HL-60 (cell line): Measurements from ENCODE around the gene EYA4.

ENCODE experiments used
- GABPA ChIP-seq: IDR thresholded peaks from 2 replicates; pipeline ENCODE4 v1.6.1; 2012; ENCODE audit warnings: low read depth
- POLR2AphosphoS5 ChIP-seq: IDR thresholded peaks from 2 replicates; pipeline ENCODE4 v1.6.1; 2012; ENCODE audit warnings: low read depth
- SPI1 ChIP-seq: IDR thresholded peaks from 2 replicates; pipeline ENCODE4 v1.6.1; 2012; ENCODE audit warnings: low read depth, mild to moderate bottlenecking, borderline replicate concordance
- TF ChIP-seq, protein P1 (sequence below): IDR thresholded peaks from one replicate; pipeline ENCODE4 v1.5.1; 2011; ENCODE audit warnings: low read length, control low read depth, inconsistent platforms; ENCODE audit not compliant: insufficient read depth

DNA sequence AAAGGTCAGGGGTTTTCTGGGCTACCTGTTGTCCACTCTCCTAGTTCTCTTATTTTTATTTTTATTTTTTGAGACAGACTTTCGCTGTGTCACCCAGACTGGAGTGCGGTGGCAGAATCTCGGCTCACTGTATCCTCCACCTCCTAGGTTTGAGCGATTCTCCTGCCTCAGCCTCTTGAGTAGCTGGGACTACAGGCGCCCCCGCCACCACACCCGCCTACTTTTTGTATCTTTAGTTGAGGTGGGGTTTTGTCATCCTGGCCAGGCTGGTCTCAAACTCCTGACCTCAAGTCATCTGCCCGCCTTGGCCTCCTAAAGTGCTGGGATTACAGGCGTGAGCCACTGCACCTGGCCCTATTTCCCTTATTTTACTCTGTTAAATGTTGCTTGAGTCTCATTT lies 149.0 kb downstream of the EYA4 start:
- TF ChIP-seq GABPA: no peak
- no peak for TF ChIP-seq POLR2AphosphoS5
- TF ChIP-seq, protein P1, sequence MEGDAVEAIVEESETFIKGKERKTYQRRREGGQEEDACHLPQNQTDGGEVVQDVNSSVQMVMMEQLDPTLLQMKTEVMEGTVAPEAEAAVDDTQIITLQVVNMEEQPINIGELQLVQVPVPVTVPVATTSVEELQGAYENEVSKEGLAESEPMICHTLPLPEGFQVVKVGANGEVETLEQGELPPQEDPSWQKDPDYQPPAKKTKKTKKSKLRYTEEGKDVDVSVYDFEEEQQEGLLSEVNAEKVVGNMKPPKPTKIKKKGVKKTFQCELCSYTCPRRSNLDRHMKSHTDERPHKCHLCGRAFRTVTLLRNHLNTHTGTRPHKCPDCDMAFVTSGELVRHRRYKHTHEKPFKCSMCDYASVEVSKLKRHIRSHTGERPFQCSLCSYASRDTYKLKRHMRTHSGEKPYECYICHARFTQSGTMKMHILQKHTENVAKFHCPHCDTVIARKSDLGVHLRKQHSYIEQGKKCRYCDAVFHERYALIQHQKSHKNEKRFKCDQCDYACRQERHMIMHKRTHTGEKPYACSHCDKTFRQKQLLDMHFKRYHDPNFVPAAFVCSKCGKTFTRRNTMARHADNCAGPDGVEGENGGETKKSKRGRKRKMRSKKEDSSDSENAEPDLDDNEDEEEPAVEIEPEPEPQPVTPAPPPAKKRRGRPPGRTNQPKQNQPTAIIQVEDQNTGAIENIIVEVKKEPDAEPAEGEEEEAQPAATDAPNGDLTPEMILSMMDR: no peak
- no peak for TF ChIP-seq SPI1
